NB4 (cell line): ENCODE data around the gene SYMPK.
"Not testable (repeated sequence)": the region's sequence is repeated elsewhere in the genome, so short reads cannot be mapped to it uniquely, and the experiment has no call there.

ENCODE experiments used
- DNase-seq: peaks from one replicate; pipeline ENCODE4 v3.0.0; 2010; ENCODE audit warnings: low read depth
- H3K4me3 ChIP-seq: one replicate; pipeline ENCODE4 v1.5.1; 2011; ENCODE audit warnings: mild to moderate bottlenecking, low read depth, low read length, moderate library complexity
- MYC ChIP-seq: IDR thresholded peaks from 2 replicates; pipeline ENCODE4 v1.6.1; 2011; ENCODE audit warnings: low read depth, low read length
- POLR2A ChIP-seq: IDR thresholded peaks from 2 replicates; pipeline ENCODE4 v1.6.1; 2011; ENCODE audit warnings: mild to moderate bottlenecking; ENCODE audit not compliant: insufficient read length; ENCODE audit errors: extremely low read depth
- TF ChIP-seq, protein P1 (sequence below): IDR thresholded peaks from 2 replicates; pipeline ENCODE4 v1.6.1; 2011; ENCODE audit warnings: low read depth, low read length
- TF ChIP-seq, protein P2 (sequence below): IDR thresholded peaks from one replicate; pipeline ENCODE4 v1.5.1; 2012; ENCODE audit warnings: low read depth, low read length

The SYMPK gene

DNA sequence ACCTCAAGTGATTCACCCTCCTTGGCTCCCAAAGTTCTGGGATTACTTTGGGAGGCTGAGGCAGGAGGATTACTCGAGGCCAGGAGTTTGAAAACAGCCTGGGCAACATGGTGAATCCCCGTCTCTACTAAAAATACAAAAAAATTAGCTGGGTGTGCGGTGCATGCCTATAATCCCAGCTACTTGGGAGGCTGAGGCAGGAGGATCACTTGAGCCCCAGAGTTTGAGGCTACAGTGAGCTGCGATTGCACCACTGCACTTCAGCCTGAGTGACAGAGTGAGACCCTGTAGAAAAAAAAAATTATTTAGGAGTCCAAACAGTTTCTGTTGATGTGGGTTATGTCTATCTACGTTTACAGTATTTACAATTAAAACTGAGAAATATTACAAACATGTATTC, 7.9 kb upstream of the SYMPK start:
- no peak overlapping the region for H3K4me3 ChIP-seq
- TF ChIP-seq, protein P1, sequence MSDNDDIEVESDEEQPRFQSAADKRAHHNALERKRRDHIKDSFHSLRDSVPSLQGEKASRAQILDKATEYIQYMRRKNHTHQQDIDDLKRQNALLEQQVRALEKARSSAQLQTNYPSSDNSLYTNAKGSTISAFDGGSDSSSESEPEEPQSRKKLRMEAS, result no peak
- TF ChIP-seq, protein P2, sequence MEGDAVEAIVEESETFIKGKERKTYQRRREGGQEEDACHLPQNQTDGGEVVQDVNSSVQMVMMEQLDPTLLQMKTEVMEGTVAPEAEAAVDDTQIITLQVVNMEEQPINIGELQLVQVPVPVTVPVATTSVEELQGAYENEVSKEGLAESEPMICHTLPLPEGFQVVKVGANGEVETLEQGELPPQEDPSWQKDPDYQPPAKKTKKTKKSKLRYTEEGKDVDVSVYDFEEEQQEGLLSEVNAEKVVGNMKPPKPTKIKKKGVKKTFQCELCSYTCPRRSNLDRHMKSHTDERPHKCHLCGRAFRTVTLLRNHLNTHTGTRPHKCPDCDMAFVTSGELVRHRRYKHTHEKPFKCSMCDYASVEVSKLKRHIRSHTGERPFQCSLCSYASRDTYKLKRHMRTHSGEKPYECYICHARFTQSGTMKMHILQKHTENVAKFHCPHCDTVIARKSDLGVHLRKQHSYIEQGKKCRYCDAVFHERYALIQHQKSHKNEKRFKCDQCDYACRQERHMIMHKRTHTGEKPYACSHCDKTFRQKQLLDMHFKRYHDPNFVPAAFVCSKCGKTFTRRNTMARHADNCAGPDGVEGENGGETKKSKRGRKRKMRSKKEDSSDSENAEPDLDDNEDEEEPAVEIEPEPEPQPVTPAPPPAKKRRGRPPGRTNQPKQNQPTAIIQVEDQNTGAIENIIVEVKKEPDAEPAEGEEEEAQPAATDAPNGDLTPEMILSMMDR, result no peak
- TF ChIP-seq POLR2A, result no peak
- TF ChIP-seq MYC, result no peak
- DNase-seq, result no peak

DNA sequence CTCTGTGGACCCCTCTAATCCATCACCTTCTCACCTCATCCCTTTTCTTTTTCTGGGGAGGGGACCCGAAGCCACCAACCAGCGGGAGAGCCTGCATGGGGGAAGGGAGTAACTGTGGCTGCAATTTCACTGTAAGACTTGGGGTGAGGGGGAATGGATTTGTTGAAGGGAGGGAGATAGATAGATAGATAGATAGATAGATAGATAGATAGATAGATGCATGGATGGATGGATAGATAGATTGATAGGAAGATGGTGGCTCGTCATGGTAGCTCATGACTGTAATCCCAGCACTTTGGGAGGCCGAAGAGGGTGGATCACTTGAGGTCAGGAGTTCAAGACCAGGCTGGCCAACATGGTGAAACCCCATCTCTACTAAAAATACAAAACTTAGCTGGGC, 4.3 kb upstream of the SYMPK start:
- H3K4me3 ChIP-seq, DNase-seq: not testable (repeated sequence)

DNA sequence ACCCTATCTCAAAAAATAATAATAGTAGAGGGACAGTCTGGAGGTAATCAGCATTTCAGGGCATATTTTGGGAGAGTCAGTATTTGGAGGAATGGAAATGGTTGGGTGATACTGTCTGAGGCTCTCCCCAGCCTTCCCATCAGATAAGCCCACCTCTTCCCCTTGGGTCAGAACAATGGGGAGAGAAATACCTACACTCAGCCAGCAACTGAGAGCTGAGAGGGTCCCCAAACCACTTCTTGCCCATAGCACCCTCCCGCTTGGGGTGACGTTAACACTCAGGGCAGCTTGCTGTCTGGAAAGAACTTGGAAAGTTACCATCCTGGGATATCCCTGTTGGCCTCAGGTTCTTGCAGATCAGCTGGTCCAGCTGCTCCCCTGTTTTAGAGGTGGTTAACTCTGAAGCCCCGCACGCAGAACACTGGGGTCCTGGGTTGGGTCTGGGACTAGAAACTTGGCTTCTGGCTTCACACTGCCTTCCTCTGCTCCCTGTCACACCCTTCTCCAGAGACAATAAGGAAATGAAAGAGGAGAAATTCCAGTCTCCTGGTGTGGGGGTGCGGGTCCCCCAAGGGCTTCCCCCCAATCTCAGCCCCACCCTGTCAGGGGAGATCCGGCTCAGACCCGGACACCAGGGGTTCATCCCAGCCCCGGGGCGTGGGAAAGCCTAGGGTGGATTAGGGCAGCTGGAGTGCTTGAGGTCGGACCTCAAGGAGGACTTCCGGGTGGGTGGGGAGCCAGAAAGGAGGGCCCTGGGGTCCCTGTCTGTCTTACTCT, 3.6 kb upstream of the SYMPK start:
- peak; percentile 11 for DNase-seq
- no peak overlapping the region for H3K4me3 ChIP-seq
- no peak for TF ChIP-seq MYC
- TF ChIP-seq, protein P2, result no peak
- no peak for TF ChIP-seq POLR2A
- TF ChIP-seq, protein P1, result no peak

DNA sequence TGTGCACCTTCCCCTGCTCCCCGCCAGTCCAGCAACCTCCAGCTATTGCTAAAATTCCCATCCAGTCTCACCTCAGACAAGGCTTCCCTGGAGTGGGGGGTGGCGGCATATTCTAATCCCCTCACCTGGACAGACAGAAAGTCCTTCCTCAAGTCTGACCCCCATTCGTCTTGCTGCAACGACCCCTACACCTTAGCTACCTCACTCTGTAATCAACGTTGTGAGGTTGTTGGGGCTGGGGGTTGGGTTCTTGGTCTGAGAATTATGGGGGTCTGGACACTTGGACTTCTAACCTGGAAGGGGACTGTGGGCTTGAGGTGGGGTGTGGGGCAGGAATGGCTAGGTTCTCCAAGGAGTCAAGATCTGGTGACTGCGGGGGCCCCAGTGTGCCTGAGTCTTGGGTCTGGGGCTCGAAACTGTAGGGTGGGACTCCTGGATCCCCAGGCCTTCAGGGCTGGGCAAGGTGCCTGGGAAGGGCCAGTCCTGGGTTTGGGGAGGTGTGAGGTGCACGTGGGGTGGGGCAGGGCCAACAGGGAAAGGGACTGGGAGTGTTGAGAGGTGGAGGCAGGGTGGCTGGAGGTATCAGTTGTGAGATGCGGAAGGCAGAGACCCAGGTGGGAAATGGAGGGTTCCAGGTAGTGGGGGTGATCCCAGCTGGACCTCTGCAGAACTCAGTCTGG, 2.5 kb upstream of the SYMPK start:
- H3K4me3 ChIP-seq, result no peak overlapping the region
- TF ChIP-seq POLR2A (no peak), MYC (no peak)
- TF ChIP-seq, protein P1, result no peak
- TF ChIP-seq, protein P2, result no peak
- peak; percentile 15 for DNase-seq

DNA sequence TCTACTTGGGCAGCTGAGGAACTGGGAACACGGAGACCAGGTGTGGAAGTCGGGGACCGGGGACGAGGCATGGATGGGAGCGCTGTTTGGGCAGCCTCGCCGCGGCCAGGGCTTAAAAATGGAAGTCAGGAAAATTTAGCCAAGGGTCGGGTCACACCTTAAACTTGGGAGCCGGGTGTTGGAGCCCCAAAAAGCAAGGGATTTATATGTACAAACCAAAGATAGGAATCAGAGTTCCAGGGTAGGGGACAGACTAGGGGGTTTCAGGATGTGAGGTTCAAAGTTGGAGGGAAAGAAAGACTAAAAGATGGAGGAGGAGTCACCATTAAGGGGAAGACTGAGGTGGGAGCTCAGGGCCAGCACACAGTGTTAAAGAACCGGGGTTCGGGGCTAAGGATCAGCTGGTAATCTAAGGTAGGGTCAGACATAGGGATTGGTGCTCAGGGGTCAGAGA, 1.7 kb upstream of the SYMPK start:
- no peak overlapping the region for H3K4me3 ChIP-seq
- DNase-seq, result peak; percentile 19
- TF ChIP-seq, protein P2, result no peak
- TF ChIP-seq, protein P1, result no peak
- TF ChIP-seq MYC (no peak), POLR2A (no peak)

DNA sequence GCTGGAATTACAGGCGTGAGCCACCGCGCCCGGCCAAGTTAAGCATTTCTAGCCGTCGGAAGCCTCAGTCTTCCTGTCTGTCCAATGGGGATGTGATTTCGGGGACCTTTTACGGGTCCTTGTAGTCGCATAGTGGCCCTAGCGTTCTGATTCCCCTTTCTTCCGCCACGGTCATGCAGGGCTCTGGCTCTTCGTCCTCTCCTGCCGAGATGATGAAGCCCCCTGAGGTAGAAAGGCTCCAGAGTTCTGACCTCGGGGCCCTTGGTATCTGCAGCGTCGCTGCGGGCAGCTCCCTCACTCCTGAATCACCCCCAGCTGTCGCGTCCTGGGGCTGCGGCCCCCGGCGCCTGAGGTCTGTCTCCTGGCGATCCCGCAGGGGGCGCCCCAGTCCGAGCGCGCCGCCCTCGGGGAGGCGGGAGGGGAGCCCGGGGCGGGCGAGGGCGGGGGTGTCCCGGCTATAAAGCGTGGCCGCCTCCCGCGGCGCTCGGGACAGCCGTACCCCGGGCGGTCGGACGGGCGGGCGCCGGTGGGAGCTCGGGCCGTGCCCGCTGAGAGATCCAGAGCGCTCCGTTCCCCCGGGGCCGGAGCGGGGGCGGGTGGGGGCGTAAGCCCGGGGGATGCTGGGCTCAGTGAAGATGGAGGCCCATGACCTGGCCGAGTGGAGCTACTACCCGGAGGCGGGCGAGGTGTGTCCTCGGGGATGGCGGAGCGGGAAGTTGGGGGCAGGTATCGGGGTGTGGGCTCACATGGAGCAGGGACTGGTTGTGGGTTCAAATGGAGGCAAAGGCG, 1.1 kb upstream of the SYMPK start, which contains the start of gene FOXA3:
FOXA3 (plus strand) TSS at position 487 of the 789 bp plus-strand sequence; CDS start at position 618, 131 bp downstream.
- peak; percentile 85 for DNase-seq
- H3K4me3 ChIP-seq, result peak within 1 kb of the TSS; percentile 41
- TF ChIP-seq POLR2A, result no peak
- TF ChIP-seq, protein P2, result peak; percentile 80
